ENCODE results near the gene KCNC1.

DNA sequence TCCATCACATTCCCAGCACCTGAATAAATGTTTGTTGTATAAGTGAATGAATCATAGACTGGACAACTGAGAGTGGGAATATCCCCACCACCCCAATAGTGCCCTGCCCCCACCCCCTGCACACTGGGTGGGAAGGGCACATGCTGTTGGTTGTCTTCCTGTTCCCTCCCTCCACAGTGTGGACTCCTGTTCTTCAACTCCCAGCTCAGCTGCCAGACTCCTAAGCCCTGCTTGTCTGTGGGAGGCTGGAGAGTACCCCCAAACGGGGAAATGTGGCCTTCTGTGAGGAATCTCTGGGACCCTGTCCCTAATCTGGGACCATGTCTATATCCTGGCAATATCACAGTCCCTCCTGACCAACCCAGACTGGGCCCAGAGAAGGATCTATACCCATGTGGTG lies 20.7 kb upstream of the KCNC1 start:
- TF ChIP-seq CTCF (conservative IDR thresholded peaks at IDR 0.05; ENCODE audit: low read depth, low read length) (no peak), MAZ (IDR thresholded peaks at IDR 0.05; ENCODE audit: borderline replicate concordance, low read depth, low read length) (no peak), SMC3 (IDR thresholded peaks at IDR 0.05; ENCODE audit: low read depth, low read length) (no peak), RCOR1 (IDR thresholded peaks at IDR 0.05; ENCODE audit: insufficient replicate concordance, low read length) (no peak), CEBPB (IDR thresholded peaks at IDR 0.05; ENCODE audit: low read depth, low read length) (no peak)
